GM19035 (cell line): Measurements from ENCODE around the gene SYNDIG1L.
"Not testable (repeated sequence)": the region's sequence is repeated elsewhere in the genome, so short reads cannot be mapped to it uniquely, and the experiment has no call there.

Experiments used
- ATAC-seq: cut with Tn5 transposase; IDR thresholded peaks from one replicate; pipeline ENCODE4 v1.9.1; 2021; ENCODE audit not compliant: unreplicated experiment

The SYNDIG1L gene

DNA sequence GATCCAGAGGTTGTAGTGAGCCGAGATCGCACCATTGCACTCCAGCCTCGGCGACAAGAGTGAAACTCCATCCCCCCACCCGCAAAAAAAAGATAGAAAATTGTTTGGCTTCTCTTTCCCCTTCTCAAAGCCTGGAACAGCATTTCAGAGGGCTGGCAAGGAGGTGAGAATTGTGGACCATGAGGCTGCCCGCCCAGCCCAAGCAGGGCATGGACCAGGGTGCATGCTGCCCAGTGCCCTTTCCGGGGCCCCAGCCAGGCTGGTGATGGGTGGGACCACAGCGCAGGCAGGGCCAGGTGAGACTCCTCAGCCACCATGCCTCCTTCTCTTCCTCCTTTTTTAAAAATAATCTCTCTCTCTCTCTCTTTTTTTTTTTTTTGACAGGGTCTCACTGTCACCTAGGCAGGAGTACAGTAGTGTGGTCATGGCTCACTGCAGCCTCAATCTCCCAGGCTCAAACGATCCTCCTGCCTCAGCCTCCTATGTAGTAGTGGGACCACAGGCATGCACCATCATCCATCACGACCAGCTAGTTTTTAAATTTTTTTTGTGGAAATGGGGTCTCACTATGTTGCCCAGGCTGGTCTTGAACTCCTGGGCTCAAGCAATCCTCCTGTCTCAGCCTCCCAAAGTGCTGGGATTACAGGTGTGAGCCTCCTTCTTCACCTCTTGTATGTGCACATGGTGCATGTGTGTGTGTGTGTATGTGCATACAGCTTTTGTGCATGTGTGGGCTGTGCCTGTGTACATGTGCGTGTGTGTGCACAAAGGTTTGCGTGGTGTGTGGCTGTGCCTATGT lies 22.2 kb downstream of the SYNDIG1L start:
- ATAC-seq = no peak

- ATAC-seq = no peak
These were observed 23.4 kb downstream of the SYNDIG1L start for GRCh38 chr14:74402401-74403251.

- peak; percentile 74 for ATAC-seq
These were observed 24.3 kb downstream of the SYNDIG1L start for GRCh38 chr14:74401504-74402241.

- peak; percentile 5 for ATAC-seq
These were observed 25.0 kb downstream of the SYNDIG1L start for GRCh38 chr14:74400919-74401503.

- ATAC-seq = no peak
These were observed 25.9 kb downstream of the SYNDIG1L start for GRCh38 chr14:74400031-74400685.

DNA sequence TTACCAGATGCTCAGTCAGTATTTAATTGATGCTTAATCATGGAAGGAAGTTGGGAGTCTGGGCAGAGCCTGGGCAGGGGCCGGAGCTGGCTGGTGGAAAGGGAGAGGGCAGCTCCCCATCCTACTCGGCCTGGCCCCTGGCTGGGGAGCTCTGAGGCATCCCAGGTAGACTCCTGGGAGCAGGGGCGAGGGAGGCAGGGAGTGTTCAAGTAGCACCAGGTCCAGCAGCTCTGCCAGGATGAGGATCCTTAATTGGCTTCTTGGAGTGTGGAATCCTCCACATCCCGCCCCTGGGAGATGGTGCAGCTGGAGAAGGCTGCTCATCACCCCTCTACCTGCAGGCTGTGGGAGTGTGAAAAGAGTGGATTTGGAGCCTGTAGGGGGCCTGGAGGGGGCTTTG lies 30.9 kb downstream of the SYNDIG1L start:
- no peak for ATAC-seq

DNA sequence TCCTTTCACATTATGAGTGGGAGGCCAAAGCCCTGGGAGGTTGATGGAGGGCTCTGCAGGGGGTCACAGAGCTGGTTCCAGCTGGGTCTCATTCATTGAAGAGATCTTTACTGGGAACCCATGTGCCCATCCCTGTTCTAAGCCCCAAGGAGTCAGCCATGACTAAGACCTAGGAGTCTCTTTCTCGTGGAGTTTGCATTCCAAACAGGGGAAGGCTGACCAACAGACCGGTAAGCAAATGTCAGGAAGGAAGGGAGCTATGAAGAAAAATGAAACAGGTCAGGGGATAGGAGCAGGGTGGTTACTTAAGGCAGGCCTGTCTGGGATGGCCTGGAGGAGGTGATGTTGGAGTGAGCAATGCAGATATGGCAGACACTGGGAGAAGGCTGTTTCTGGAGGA lies 31.5 kb downstream of the SYNDIG1L start:
- ATAC-seq = no peak

DNA sequence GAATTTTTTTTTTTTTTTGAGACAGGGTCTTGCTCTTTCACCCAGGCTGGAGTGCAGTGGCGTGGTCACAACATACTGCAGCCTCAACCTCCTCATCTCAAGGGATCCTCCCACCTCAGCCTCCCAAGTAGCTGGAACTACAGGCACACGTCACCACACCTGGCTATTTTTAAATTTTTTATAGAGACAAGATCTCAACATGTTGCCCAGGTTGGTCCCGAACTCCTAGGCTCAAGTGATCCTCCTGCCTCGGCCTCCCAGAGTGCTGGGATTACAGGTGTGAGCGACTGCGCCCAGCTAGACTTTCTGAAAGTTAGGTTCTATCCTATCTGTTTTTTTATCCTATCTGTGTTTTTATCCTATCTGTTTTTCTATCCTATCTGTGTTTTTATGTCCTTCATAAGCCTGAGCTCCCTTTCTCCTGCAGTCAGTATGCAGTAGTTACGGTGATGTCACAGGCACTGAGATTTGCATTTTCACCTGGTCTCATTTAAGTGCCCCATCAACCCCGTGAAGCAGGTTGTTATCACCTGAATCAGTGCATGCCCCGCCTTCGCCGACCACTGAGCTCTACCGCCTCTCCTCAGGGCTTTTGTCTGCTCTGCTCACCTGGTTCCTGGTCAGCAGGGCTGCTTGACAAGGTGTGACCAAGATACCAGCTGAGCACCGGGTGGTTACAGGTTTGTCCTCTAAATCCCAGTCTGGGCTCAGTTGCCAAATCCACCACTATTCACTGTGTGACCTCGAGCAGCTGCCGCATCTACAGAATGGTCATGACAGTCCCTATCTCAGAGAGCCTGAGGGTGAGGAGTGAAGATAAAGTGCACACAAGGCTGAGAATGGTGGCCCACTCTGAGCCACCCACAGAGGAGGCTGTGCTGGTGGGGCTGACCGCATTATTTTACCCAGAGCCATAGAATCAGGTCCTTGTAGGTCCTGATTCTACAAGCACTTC lies 33.1 kb downstream of the SYNDIG1L start:
- no peak for ATAC-seq

DNA sequence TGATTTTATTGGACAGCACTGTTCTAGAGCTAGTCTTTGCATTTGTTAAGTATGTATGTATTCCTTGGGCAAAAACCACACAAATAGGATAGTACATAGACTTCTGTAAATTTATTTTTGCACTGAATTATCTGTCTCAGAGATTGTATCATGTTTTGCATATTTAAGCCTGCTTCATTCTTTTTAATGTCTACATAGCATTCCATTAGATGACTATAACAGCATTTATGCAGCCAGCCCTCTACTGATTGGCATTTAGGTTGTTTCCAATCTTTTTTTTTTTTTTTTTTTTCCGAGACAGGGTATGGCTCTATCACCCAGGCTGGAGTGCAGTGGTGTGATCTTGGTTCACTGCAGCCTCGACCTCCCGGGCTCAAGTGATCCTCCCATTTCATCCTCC lies 34.5 kb downstream of the SYNDIG1L start:
- ATAC-seq = no peak

DNA sequence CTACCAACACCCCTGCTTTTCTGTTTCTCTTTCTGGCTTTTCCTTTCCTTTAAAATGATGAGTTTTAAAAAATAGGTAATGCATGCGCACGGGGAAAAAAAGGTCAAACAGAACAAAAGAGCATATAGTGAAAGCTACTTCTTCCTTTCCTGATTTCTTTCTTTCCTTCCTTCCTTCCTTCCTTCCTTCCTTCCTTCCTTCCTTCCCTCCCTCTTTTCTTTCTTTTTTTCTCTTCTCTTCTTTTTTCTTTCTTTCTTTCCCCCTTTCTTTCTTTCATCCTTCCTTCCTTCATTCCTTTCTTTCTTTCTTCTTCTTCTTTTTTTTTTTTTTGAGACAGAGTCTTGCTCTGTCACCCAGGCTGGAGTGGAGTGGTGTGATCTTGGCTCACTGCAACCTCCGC lies 35.5 kb downstream of the SYNDIG1L start:
- not testable (repeated sequence) for ATAC-seq

- ATAC-seq = no peak
These were observed 36.0 kb downstream of the SYNDIG1L start for GRCh38 chr14:74389980-74390379.

GRCh38 chr14:74382231-74382630 lies 43.8 kb downstream of the SYNDIG1L start:
- ATAC-seq = no peak

DNA sequence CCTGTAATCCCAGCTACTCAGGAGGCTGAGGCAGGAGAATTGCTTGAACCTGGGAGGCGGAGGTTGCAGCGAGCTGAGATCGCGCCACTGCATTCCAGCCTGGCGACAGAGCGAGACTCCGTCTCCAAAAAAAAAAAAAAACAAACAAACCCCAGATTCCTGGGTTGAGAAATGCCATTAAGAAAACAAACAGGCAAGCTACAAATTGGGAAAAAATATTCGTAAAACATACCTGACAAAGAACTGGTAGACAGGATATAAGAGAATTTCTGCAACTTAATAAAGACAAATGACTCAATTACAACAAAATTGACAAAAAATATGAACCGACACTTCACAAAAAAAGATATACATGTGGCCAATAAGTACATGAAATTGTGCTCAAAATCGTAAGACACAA lies 44.4 kb downstream of the SYNDIG1L start:
- ATAC-seq = not testable (repeated sequence)

DNA sequence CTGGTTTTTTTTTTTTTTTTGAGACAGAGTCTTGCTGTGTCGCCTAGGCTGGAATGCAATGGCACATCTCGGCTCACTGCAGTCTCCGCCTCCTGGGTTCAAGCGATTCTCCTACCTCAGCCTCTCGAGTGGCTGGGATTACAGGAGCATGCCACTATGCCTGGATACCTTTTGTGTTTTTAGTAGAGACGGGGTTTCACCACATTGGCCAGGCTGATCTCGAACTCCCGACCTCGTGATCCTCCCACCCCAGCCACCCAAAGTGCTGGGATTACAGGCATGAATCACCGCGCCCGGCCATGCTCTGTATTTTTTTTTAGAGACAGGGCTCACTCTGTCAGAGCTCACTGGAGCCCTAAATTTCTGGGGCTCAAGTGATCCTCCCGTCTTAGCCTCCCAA lies 45.2 kb downstream of the SYNDIG1L start:
- no peak for ATAC-seq

DNA sequence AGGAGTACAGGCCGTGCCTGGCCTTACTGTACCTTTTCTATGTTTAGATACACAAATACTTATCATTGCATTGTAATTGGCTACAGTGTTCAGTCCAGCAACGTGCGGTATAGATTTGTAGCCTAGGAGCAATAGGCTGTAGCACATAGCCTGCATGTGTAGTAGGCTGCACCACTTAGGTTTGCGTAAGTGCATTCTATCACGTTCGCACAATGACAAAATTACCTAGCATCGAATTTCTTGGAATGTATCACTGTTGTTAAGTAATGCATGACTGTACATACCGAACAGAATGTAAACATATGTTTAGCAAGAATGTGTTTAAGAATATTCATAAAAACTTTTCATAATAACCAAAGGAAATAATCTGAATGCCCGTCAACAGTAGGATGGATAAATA lies 45.8 kb downstream of the SYNDIG1L start:
- no peak for ATAC-seq

DNA sequence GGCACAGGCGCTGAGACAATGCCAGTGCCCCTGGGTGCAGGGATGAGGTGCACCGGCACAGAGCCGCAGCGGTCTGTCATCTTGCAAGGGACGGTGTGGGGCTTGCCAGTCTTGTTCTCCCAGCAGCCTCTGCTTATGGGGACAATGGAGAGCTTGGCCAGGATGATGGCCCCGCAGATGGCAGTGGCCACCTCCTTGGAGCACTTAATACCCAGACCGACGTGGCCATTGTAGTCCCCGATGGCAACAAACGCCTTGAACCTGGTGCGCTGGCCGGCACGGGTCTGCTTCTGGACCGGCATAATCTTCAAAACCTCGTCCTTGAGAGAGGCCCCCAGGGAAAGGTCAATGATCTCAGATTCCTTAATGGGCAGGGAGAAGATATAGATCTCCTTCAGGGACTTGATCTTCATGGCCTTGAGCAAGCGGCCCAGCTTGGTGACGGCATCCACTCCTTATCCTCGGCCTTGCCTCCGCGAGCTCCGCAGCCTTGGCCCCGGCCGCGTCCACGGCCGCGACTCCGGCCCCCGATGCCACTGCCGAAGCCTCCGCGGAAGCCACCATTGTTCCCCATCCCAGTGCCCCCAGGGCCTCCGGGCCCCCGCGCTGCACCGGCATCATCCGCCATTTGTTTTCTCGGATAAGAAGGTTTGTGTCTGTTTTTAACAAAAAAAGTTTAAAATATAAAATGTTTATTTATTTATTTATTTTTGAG lies 47.9 kb downstream of the SYNDIG1L start:
- no peak for ATAC-seq

DNA sequence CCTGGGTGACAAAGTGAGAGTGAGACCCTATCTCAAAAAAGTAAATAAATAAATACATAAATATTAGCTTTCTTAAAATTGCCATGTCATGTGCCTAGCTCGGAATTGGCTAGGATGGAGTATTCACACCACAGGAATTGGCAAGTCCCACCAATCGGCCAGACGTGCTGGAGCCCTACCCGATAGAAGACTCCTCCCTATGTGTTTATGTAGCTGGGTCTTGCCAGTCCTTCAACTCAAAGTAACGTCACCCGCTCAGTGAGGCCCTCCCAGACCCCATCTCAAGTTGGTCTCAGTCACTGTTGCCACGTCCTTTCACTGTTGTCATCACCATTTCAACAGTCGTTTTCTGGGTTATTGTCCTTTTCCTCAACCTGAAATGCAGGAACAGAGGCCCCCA lies 57.6 kb downstream of the SYNDIG1L start:
- ATAC-seq = no peak

DNA sequence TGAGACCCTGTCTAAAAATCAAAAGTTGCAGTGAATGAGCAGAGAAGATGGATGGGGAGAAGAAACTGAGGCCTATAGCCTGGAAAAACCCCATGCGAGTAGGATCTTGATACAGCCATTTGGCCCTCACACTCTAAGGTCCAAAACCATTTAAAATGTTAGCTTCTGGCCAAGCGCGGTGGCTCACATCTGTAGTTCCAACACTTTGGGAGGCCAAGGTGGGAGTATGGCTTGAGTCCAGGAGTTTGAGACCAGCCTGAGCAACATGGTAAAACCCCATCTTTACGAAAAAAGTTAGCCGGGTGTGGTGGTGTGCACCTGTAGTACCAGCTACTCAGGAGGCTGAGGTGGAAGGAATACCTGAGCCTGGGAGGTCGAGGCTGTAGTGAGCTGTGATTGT lies 58.0 kb downstream of the SYNDIG1L start:
- no peak for ATAC-seq
